Small intestine (tissue), 7 donors: ENCODE measurements around the gene HOXA5. TPM values are rescaled to one million over a fixed set of nuclear protein-coding genes. Genes with fewer than 3 reads are reported as not detected.
A peak's percentile ranks its signal among the peaks of the same experiment; 100 is the strongest.

Experiments
- DNase-seq, 2 donors: peaks; one replicate each; pipeline versions ENCODE4 v3.0.0 to v3.0.0-alpha.2; 2013
- FAIRE-seq: peaks from 2 replicates; lab custom pipeline; 2012; peaks lifted over from hg19 to GRCh38; lab: Jason Lieb, UNC
- H3K27ac ChIP-seq, 3 donors: one replicate each; pipeline ENCODE4 v1.5.1; 2013; ENCODE audit warnings: low read length in 2 of 3, mild to moderate bottlenecking in 2 of 3, control low read depth in 1 of 3, inconsistent platforms in 1 of 3, low read depth in 1 of 3, moderate library complexity in 1 of 3
- H3K27me3 ChIP-seq, 3 donors: one replicate each; pipeline ENCODE4 v1.6.1; 2013; ENCODE audit warnings: low read length in 3 of 3, inconsistent platforms in 1 of 3; ENCODE audit not compliant: control insufficient read depth in 3 of 3, insufficient read depth in 3 of 3
- H3K36me3 ChIP-seq, 3 donors: one replicate each; pipeline ENCODE4 v1.6.1; 2013; ENCODE audit warnings: low read length in 3 of 3, inconsistent platforms in 1 of 3, low read depth in 1 of 3, mild to moderate bottlenecking in 1 of 3, moderate library complexity in 1 of 3; ENCODE audit not compliant: control insufficient read depth in 3 of 3, insufficient read depth in 2 of 3
- H3K4me1 ChIP-seq, 3 donors: one replicate each; pipeline ENCODE4 v1.6.1; 2013; ENCODE audit warnings: low read length in 2 of 3, inconsistent platforms in 1 of 3, low read depth in 1 of 3, mild to moderate bottlenecking in 1 of 3, moderate library complexity in 1 of 3; ENCODE audit not compliant: control insufficient read depth in 3 of 3, insufficient read depth in 2 of 3
- H3K4me3 ChIP-seq, 3 donors: one replicate each; pipeline ENCODE4 v1.5.1; 2013; ENCODE audit warnings: low read length in 3 of 3, control low read depth in 1 of 3, inconsistent platforms in 1 of 3, low read depth in 1 of 3, mild to moderate bottlenecking in 1 of 3, moderate library complexity in 1 of 3
- H3K9me3 ChIP-seq, 2 donors: one replicate each; pipeline ENCODE4 v1.6.1; 2013; ENCODE audit warnings: low read depth in 1 of 2, low read length in 1 of 2; ENCODE audit not compliant: control insufficient read depth in 2 of 2, insufficient read depth in 1 of 2
- WGBS, 3 donors: extraction: QIAGEN DNeasy Blood & Tissue Kit; methylation state at CpG; one replicate each; pipeline ENCODE4 v1.1.7; 2013; 5-methylcytosine and 5-hydroxymethylcytosine counted together
- polyA plus RNA-seq, 4 donors: library from polyadenylated mRNA; stranded (reverse) in 3 of 4; unstranded in 1 of 4; fragments of 200-250 nt in 3 of 4; fragments of 120-200 nt in 1 of 4; gene quantifications; one replicate each; pipeline versions ENCODE4 v1.2.1 to v1.2.3, GENCODE V29; 2013
- donor health status: healthy with polysubstance abuse.
- donor health status: control.
- donor health status: control.
- donor health status: Bipolar disorder and iron deficiency.
- donor health status: healthy.

The HOXA5 gene
- polyA plus RNA-seq, 4 donors, result 0.45 to 44.0 (median 5.1) TPM

DNA sequence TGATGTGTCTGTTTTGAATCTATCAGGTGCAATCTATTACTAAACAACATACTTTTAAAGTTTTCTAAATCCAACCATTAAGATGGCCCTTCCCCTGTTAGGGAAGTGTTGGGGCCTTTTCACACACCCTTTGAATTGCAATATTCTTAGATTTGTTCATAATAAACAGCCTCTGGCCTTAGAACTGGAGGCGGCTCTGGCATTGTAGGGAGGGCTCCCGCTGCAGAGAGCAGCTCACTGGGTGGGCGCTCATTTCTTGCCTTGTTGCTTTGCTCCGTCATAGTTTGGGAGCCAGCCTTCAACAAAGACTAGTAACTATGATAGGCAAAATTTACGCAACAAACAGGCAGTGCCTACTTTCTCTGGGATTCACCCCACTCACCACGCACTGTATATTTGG lies 34.9 kb upstream of the HOXA5 start:
- peak overlapping the region in 1 of 3 donors; percentile 48 for H3K4me3 ChIP-seq
- DNase-seq (no peak), FAIRE-seq (no peak)
- H3K27me3 ChIP-seq, result peaks cover 8 to 98% (median 76%) of the 10 kb centered on the region in 3 donors
- WGBS, 3 donors, result 37 to 66% (median 64%) methylated on average over 6 of the region's 6 CpGs
- no peaks in the 10 kb centered on the region for H3K36me3 ChIP-seq
- H3K27ac ChIP-seq, result no peak overlapping the region
- H3K9me3 ChIP-seq, result peaks cover 0 to 8% of the 10 kb centered on the region in 2 donors
- H3K4me1 ChIP-seq, result peaks cover 0 to 14% (median 0%) of the 10 kb centered on the region in 3 donors

GRCh38 chr7:27177795-27178320 lies 34.4 kb upstream of the HOXA5 start:
- Histone ChIP-seq H3K4me3 (peak overlapping the region in 1 of 3 donors; percentile 48), H3K4me1 (peaks cover 0 to 14% (median 0%) of the 10 kb centered on the region in 3 donors), H3K27ac (no peak overlapping the region), H3K36me3 (no peaks in the 10 kb centered on the region), H3K9me3 (peaks cover 0 to 5% of the 10 kb centered on the region in 2 donors), H3K27me3 (peaks cover 9 to 97% (median 76%) of the 10 kb centered on the region in 3 donors)
- WGBS, 3 donors, result 34 to 69% (median 56%) methylated on average over 5 of the region's 5 CpGs
- DNase-seq, result no peak
- FAIRE-seq, result no peak

- Histone ChIP-seq H3K4me1 (peaks cover 0 to 14% (median 0%) of the 10 kb centered on the region in 3 donors), H3K9me3 (peaks cover 0 to 5% of the 10 kb centered on the region in 2 donors), H3K4me3 (peak overlapping the region in 1 of 3 donors; percentile 48), H3K36me3 (no peaks in the 10 kb centered on the region), H3K27ac (no peak overlapping the region), H3K27me3 (peaks cover 9 to 97% (median 76%) of the 10 kb centered on the region in 3 donors)
- no peak for DNase-seq
- 51 to 74% (median 62%) methylated on average over 22 of the region's 22 CpGs for WGBS, 3 donors
- FAIRE-seq, result no peak
Measured at GRCh38 chr7:27176962-27177794, 33.7 kb upstream of the HOXA5 start.

DNA sequence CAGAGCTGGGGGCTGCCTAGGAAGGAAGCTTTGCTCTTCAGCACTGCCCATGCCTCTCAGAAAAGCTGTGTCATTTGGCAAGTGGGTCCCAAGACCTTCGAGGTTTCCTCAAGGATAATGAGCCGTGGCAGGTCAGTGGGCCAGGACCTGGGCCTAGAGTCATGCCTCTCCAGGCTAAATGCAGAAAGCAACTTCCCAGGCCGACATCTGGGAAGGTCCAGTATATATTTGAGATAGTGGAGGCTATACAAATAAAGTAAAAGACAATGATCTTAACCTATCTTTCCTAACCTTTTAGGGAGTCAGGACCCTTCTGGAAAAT lies 33.0 kb upstream of the HOXA5 start:
- peak overlapping the region in 1 of 3 donors; percentile 30 for H3K4me3 ChIP-seq
- peaks cover 0 to 5% of the 10 kb centered on the region in 2 donors for H3K9me3 ChIP-seq
- peaks cover 0 to 14% (median 0%) of the 10 kb centered on the region in 3 donors for H3K4me1 ChIP-seq
- no peak for DNase-seq
- H3K36me3 ChIP-seq, result no peaks in the 10 kb centered on the region
- peak overlapping the region in 1 of 3 donors; percentile 16 for H3K27ac ChIP-seq
- no peak for FAIRE-seq
- WGBS, 3 donors, result 52 to 70% (median 53%) methylated on average over 3 of the region's 3 CpGs
- H3K27me3 ChIP-seq, result peaks cover 11 to 97% (median 77%) of the 10 kb centered on the region in 3 donors

- Histone ChIP-seq H3K4me1 (peaks cover 0 to 14% (median 0%) of the 10 kb centered on the region in 3 donors), H3K36me3 (peaks cover 0 to 2% (median 0%) of the 10 kb centered on the region in 3 donors), H3K4me3 (peak overlapping the region in 1 of 3 donors; percentile 30), H3K27me3 (peaks cover 15 to 97% (median 77%) of the 10 kb centered on the region in 3 donors), H3K9me3 (peaks cover 0 to 5% of the 10 kb centered on the region in 2 donors), H3K27ac (peak overlapping the region in 1 of 3 donors; percentile 16)
- 25 to 51% (median 45%) methylated on average over 40 of the region's 40 CpGs for WGBS, 3 donors
- FAIRE-seq, result no peak
- DNase-seq, result no peak
Measured at GRCh38 chr7:27175626-27176523, 32.4 kb upstream of the HOXA5 start.

- peak overlapping the region in 1 of 3 donors; percentile 30 for H3K4me3 ChIP-seq
- WGBS, 3 donors, result 40 to 55% (median 42%) methylated on average over 12 of the region's 12 CpGs
- no peak for FAIRE-seq
- H3K36me3 ChIP-seq, result peaks cover 0 to 2% (median 0%) of the 10 kb centered on the region in 3 donors
- peaks cover 0 to 13% (median 0%) of the 10 kb centered on the region in 3 donors for H3K4me1 ChIP-seq
- peak overlapping the region in 1 of 3 donors; percentile 39 for H3K27ac ChIP-seq
- peaks cover 15 to 93% (median 73%) of the 10 kb centered on the region in 3 donors for H3K27me3 ChIP-seq
- peaks cover 0 to 5% of the 10 kb centered on the region in 2 donors for H3K9me3 ChIP-seq
- no peak for DNase-seq
Measured at GRCh38 chr7:27174874-27175625, 31.6 kb upstream of the HOXA5 start.

DNA sequence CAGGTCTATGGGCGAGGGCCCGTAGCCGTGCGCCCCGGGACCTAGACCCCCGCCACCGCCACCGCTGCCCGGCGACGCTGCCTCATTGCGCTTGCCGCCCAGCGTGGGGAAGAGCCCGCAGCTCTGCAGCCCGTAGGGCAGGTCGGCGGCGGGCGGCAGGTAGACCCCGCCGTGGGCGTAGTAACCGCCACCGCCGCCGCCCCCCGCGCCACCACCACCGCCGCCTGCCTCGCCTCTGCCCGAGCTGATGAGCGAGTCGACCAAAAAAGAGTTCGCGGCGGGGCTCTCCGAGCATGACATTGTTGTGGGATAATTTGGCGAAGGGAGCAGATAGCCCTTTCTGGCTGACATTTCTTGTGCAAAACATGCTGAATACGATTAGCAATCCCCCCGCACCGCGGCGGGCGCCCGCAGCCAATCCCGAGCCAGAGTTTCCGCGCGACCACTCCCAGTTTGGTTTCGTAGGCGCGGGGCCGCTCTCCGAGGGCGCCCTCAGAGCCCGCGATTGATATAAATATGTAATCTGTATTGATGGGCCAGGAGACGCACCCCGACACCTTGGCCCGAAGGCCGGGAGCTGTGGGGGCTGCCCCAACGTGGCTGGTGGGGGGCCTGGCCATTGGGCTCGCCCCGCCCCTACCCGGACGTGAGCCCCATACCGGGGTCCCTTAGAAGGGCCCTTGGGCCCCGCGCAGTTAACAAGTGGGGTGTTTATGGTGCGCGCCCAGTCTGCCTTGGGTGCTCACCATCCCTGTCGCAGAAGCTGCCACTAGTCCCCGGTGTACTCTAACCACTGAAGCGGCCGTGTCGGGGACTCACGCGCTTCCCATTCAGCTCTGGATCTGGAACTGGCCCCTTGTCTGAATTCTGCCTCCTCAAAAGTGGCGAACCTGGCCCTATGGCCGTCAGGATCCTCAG lies 30.7 kb upstream of the HOXA5 start, which contains the start of gene HOXA10:
Gene HOXA10 (minus strand): TSS at position 365 of the 918 bp plus-strand sequence. CDS start 14 bp downstream, at position 351.
- no peak for FAIRE-seq
- no peak for DNase-seq
- Histone ChIP-seq H3K27me3 (peaks cover 15 to 93% (median 76%) of the 10 kb centered on the region in 3 donors), H3K36me3 (peaks cover 0 to 3% (median 0%) of the 10 kb centered on the region in 3 donors), H3K9me3 (peaks cover 0 to 5% of the 10 kb centered on the region in 2 donors), H3K4me3 (peak within 1 kb of the TSS; percentile 47 to 73 (median 47)), H3K27ac (peak within 1 kb of the TSS in 1 of 3 donors; percentile 39), H3K4me1 (peaks cover 0 to 7% (median 0%) of the 10 kb centered on the region in 3 donors)
- 7 to 14% (median 10%) methylated on average over 74 to 82 of the region's 82 CpGs for WGBS, 3 donors
